ENCODE measurements around the gene ACTN4. TPM values are rescaled to one million over a fixed set of nuclear protein-coding genes. Genes with fewer than 3 reads are reported as not detected.

Gene ACTN4
- total and polyA plus RNA-seq, 2 donors (not counting 1 experiment from before 2014, with no cell fraction given): 108 to 164 TPM

DNA sequence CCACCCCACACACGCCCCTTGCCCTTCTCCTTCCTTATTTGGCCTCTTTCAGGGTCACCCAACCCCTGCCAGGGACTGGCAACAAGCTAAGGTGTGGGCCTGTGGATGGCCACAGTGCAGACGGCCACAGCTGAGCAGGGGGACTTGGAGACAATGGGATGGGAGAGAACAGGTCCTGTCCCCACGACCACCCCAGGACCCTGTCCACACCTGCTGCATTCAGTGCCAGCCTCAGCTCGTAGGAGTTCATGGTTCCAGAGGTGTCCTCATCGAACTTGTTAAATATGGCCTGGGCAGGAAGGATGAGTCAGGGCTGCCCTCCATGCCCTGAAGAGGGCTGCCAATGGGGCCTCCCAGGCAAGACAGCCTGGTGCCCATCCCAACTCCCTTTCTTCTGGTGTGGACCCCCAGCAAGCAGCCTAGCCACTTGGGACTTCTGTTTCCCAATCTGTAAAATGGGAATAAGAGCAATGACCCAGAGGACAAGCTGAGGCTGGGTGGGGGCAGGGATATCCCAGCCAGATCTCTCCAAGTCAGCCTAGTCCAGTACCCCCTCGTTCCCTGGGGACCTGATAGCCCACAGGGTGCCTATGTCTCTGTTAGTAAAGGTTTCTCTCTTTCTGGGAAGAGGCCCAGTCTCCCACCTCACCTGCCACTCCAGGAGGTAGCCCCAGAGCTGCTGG, 86.2 kb downstream of the ACTN4 start:
- peak overlapping the region; percentile 87 for H3K4me3 Mint-ChIP-seq
- ChIA-PET POLR2A (interaction anchor here (0.6 to 1.4 kb wide), 5 partner anchors 100 to 687 kb away, joined by 3 to 14 read pairs (median 3); partner anchors contain the start of genes MRPS12 and SARS2), CTCF (interaction anchor here (0.7 to 5.2 kb wide), 12 partner anchors 7 to 197 kb away, joined by 3 to 51 read pairs (median 4); partner anchors contain the start of genes ACTN4, ECH1, MRPS12 and NFKBIB)
- Histone ChIP-seq H3K4me3 (ENCODE audit: control extremely low read depth in 1 of 5, extremely low read depth in 1 of 5, insufficient read depth in 1 of 5, low read depth in 2 of 5, low read length in 4 of 5) (peak overlapping the region in 4 of 5 experiments; percentile 57 to 86 (median 80)), H3K4me2 (replicated peaks; ENCODE audit: low read depth, low read length, poor library complexity, severe bottlenecking) (peak overlapping the region; percentile 84), H3K79me2 (ENCODE audit: control insufficient read depth, insufficient read depth, low read length) (peaks cover 11% of the 10 kb centered on the region), H2AFZ (ENCODE audit: insufficient read depth, low read depth, low read length, poor library complexity, severe bottlenecking) (peak overlapping the region; percentile 77), H3K4me1 (ENCODE audit: control insufficient read depth in 2 of 2, insufficient read depth in 2 of 2, low read length in 2 of 2) (peaks cover 29 to 44% of the 10 kb centered on the region in 2 donors), H4K20me1 (ENCODE audit: control insufficient read depth, insufficient read depth, low read length, poor library complexity, severe bottlenecking) (no peaks in the 10 kb centered on the region), H3K36me3 (replicated peaks in 1 of 2; ENCODE audit: control extremely low read depth in 1 of 2, control insufficient read depth in 1 of 2, extremely low read depth in 1 of 2, insufficient read depth in 2 of 2, low read length in 1 of 2) (peaks cover 0 to 11% of the 10 kb centered on the region in 2 experiments), H3K27ac (ENCODE audit: low read length in 2 of 2) (peak overlapping the region; percentile 65 to 74), H3K9ac (ENCODE audit: low read length) (peak overlapping the region; percentile 86), H3K27me3 (replicated peaks in 1 of 4; ENCODE audit: control extremely low read depth in 1 of 4, control insufficient read depth in 3 of 4, insufficient read depth in 4 of 4, low read length in 3 of 4) (no peaks in the 10 kb centered on the region), H3K9me3 (ENCODE audit: control extremely low read depth in 1 of 3, control insufficient read depth in 2 of 3, insufficient read depth in 1 of 3, low read length in 2 of 3) (peaks cover 0 to 6% (median 0%) of the 10 kb centered on the region in 3 donors)
- H3K9me3 Mint-ChIP-seq (ENCODE audit: insufficient read depth): no peaks in the 10 kb centered on the region
- 89% methylated on average over 3 of the region's 6 CpGs for WGBS (ENCODE audit: insufficient coverage)
- TF ChIP-seq, protein P1, sequence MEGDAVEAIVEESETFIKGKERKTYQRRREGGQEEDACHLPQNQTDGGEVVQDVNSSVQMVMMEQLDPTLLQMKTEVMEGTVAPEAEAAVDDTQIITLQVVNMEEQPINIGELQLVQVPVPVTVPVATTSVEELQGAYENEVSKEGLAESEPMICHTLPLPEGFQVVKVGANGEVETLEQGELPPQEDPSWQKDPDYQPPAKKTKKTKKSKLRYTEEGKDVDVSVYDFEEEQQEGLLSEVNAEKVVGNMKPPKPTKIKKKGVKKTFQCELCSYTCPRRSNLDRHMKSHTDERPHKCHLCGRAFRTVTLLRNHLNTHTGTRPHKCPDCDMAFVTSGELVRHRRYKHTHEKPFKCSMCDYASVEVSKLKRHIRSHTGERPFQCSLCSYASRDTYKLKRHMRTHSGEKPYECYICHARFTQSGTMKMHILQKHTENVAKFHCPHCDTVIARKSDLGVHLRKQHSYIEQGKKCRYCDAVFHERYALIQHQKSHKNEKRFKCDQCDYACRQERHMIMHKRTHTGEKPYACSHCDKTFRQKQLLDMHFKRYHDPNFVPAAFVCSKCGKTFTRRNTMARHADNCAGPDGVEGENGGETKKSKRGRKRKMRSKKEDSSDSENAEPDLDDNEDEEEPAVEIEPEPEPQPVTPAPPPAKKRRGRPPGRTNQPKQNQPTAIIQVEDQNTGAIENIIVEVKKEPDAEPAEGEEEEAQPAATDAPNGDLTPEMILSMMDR (IDR thresholded peaks at IDR 0.05): no peak
- no peak for TF ChIP-seq EZH2 (IDR thresholded peaks at IDR 0.05; ENCODE audit: borderline replicate concordance, insufficient read depth, low read depth, low read length, poor library complexity, severe bottlenecking)
- no peak for DNase-seq
- intact Hi-C loops (cut with micrococcal nuclease): loop anchor here (1.0 to 10.0 kb wide), 8 partner anchors 34 to 331 kb away; partner anchors contain the start of genes ACTN4, ECH1, EIF3K and FAM98C
- H3K27ac Mint-ChIP-seq: peak overlapping the region; percentile 95
- H3K27me3 Mint-ChIP-seq: no peaks in the 10 kb centered on the region
- H3K4me1 Mint-ChIP-seq: peaks cover 40% of the 10 kb centered on the region
- ATAC-seq (ENCODE audit: low read depth): no peak

DNA sequence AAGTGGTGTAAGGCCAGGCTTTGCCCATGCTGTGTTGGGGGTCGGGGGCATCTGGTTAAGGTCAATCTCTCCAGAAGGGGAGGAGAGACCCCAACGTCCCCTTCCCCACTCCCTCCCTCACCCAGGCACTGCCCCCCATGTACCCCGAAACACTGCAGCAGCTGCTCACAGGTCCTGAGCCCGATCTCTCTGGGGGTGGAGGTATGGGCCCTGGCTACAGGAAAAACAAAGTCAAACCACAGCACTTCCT, 86.7 kb downstream of the ACTN4 start:
- Histone ChIP-seq H3K4me3 (ENCODE audit: control extremely low read depth in 1 of 5, extremely low read depth in 1 of 5, insufficient read depth in 1 of 5, low read depth in 2 of 5, low read length in 4 of 5) (peak overlapping the region in 4 of 5 experiments; percentile 57 to 86 (median 80)), H3K9ac (ENCODE audit: low read length) (peak overlapping the region; percentile 86), H3K4me1 (ENCODE audit: control insufficient read depth in 2 of 2, insufficient read depth in 2 of 2, low read length in 2 of 2) (peaks cover 29 to 44% of the 10 kb centered on the region in 2 donors), H3K79me2 (ENCODE audit: control insufficient read depth, insufficient read depth, low read length) (peaks cover 11% of the 10 kb centered on the region), H2AFZ (ENCODE audit: insufficient read depth, low read depth, low read length, poor library complexity, severe bottlenecking) (peak overlapping the region; percentile 77), H3K4me2 (replicated peaks; ENCODE audit: low read depth, low read length, poor library complexity, severe bottlenecking) (peak overlapping the region; percentile 84), H3K27ac (ENCODE audit: low read length in 2 of 2) (peak overlapping the region; percentile 65 to 74), H3K36me3 (replicated peaks in 1 of 2; ENCODE audit: control extremely low read depth in 1 of 2, control insufficient read depth in 1 of 2, extremely low read depth in 1 of 2, insufficient read depth in 2 of 2, low read length in 1 of 2) (peaks cover 0 to 10% of the 10 kb centered on the region in 2 experiments), H4K20me1 (ENCODE audit: control insufficient read depth, insufficient read depth, low read length, poor library complexity, severe bottlenecking) (no peaks in the 10 kb centered on the region), H3K9me3 (ENCODE audit: control extremely low read depth in 1 of 3, control insufficient read depth in 2 of 3, insufficient read depth in 1 of 3, low read length in 2 of 3) (peaks cover 0 to 8% (median 0%) of the 10 kb centered on the region in 3 donors), H3K27me3 (replicated peaks in 1 of 4; ENCODE audit: control extremely low read depth in 1 of 4, control insufficient read depth in 3 of 4, insufficient read depth in 4 of 4, low read length in 3 of 4) (no peaks in the 10 kb centered on the region)
- Mint-ChIP-seq H3K27ac (peak overlapping the region; percentile 95), H3K4me3 (peak overlapping the region; percentile 87), H3K4me1 (peaks cover 43% of the 10 kb centered on the region), H3K9me3 (ENCODE audit: insufficient read depth) (no peaks in the 10 kb centered on the region), H3K27me3 (no peaks in the 10 kb centered on the region)
- POLR2A ChIA-PET: interaction anchor here (0.6 to 1.4 kb wide), 5 partner anchors 99 to 196 kb away, joined by 3 to 14 read pairs (median 4); partner anchors contain the start of genes MRPS12 and SARS2
- WGBS (ENCODE audit: insufficient coverage): no CpG with 5 or more reads among the region's 4 CpGs
- ATAC-seq (ENCODE audit: low read depth) (peak; percentile 23), DNase-seq (no peak)
- intact Hi-C loops (cut with micrococcal nuclease): loop anchor here (1.0 to 10.0 kb wide), 8 partner anchors 33 to 332 kb away; partner anchors contain the start of genes ACTN4, ECH1, EIF3K and FAM98C
- CTCF ChIA-PET: interaction anchor here (1.0 to 5.2 kb wide), 10 partner anchors 8 to 331 kb away, joined by 3 to 51 read pairs (median 5); partner anchors contain the start of genes ACTN4, ECH1, FAM98C and MRPS12
- TF ChIP-seq, protein P1 (IDR thresholded peaks at IDR 0.05): no peak
- TF ChIP-seq EZH2 (IDR thresholded peaks at IDR 0.05; ENCODE audit: borderline replicate concordance, insufficient read depth, low read depth, low read length, poor library complexity, severe bottlenecking): no peak

Data from B cell (primary cell).